Upper lobe of left lung (tissue), 6 donors: ENCODE results near the gene NSMCE1. TPM values are rescaled to one million over a fixed set of nuclear protein-coding genes. Genes with fewer than 3 reads are reported as not detected.

Experiments
- ATAC-seq, 2 donors: fragments of 200-7000 bp; cut with Tn5 transposase; one replicate each; pipeline ENCODE4 v1.9.1; 2022; ENCODE audit warnings: mild to moderate bottlenecking in 2 of 2, moderate library complexity in 2 of 2; ENCODE audit not compliant: low FRiP score in 2 of 2
- DNase-seq, 2 donors: peaks; one replicate each; pipeline ENCODE4 v3.0.0-alpha.2; 2019 to 2020
- H3K27ac ChIP-seq, 4 donors: fragments of 200-600 bp; sonication (generic); one replicate each; pipeline ENCODE4 v1.5.1; 2016 to 2019
- H3K27me3 ChIP-seq, 4 donors: fragments of 200-600 bp; sonication (generic); one replicate each; pipeline ENCODE4 v1.5.1; 2017 to 2019
- H3K36me3 ChIP-seq, 4 donors: fragments of 200-600 bp; sonication (generic); one replicate each; pipeline ENCODE4 v1.5.1; 2016 to 2019
- H3K4me1 ChIP-seq, 4 donors: fragments of 200-600 bp; sonication (generic); one replicate each; pipeline ENCODE4 v1.5.1; 2018 to 2019
- H3K4me3 ChIP-seq, 4 donors: fragments of 200-600 bp; sonication (generic); one replicate each; pipeline ENCODE4 v1.5.1; 2017 to 2019; ENCODE audit warnings: mild to moderate bottlenecking in 2 of 4, moderate library complexity in 1 of 4
- H3K9me3 ChIP-seq, 4 donors: fragments of 200-600 bp; sonication (generic); one replicate each; pipeline ENCODE4 v1.5.1; 2018 to 2019
- EP300 ChIP-seq, 4 donors: sonication (generic); formaldehyde crosslinking; IDR thresholded peaks; one replicate each; pipeline ENCODE4 v1.5.1; 2017; ENCODE audit warnings: antibody characterized with exemption in 4 of 4, control low read depth in 2 of 4
- POLR2A ChIP-seq, 4 donors: fragments of 450-650 bp; IDR thresholded peaks; one replicate each; pipeline ENCODE4 v1.5.1; 2016 to 2017; ENCODE audit warnings: antibody characterized with exemption in 4 of 4, mild to moderate bottlenecking in 2 of 4
- POLR2AphosphoS5 ChIP-seq, 2 donors: sonication (generic); formaldehyde crosslinking; IDR thresholded peaks; one replicate each; pipeline ENCODE4 v1.5.1; 2017; ENCODE audit warnings: antibody characterized with exemption in 2 of 2
- WGBS, 2 donors: methylation state at CpG; one replicate each; pipeline ENCODE4 v1.1.5; 2017 to 2018; 5-methylcytosine and 5-hydroxymethylcytosine counted together
- total RNA-seq, 6 donors: library from RNA; depleted of rRNA in 4 of 6; stranded (reverse); fragments of >200 nt in 4 of 6; gene quantifications; one replicate each; pipeline versions ENCODE4 v1.1.0 to v1.2.1, GENCODE V29; 2016 to 2021
- TF ChIP-seq, protein P1 (sequence below), 6 experiments: fragments of 450-650 bp in 4 of 6; fragments of 200-600 bp in 2 of 6; sonication (generic) in 2 of 6; IDR thresholded peaks; one replicate each; pipeline ENCODE4 v1.5.1; 2016 to 2019; ENCODE audit warnings: antibody characterized with exemption in 6 of 6
- donor health status: DM: no; HTN: no; CAD: no; lungs with moderate emphysema.
- donor health status: DM: no; HTN: yes; CAD: no; lungs with severe emphysema.

NSMCE1 gene
- total RNA-seq, 6 donors from 2014 or later, result 14.7 to 50.6 (median 31.0) TPM

DNA sequence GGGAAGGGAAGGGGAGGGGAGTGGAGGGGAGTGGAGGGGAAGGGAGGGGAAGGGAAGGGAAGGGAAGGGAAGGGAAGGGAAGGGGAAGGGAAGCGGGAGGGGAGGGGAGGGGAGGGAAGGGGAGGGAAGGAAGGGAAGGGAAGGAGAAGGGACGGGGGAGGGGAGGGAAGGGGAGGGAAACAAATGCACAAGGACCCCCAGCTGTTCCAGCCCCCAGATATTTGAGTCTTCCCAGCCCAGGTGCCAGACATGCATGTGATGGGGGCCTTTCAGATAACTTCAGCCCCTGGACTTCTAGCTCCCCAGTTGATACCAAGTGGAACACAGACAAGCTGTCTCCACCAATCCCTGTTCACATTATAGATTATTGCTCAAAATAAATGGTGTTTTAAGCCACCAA lies 79.9 kb downstream of the NSMCE1 start:
- no peaks in the 10 kb centered on the region for H3K9me3 ChIP-seq
- TF ChIP-seq POLR2A (IDR thresholded peaks at IDR 0.05), result no peak
- TF ChIP-seq EP300 (IDR thresholded peaks at IDR 0.05), result no peak
- TF ChIP-seq, protein P1, sequence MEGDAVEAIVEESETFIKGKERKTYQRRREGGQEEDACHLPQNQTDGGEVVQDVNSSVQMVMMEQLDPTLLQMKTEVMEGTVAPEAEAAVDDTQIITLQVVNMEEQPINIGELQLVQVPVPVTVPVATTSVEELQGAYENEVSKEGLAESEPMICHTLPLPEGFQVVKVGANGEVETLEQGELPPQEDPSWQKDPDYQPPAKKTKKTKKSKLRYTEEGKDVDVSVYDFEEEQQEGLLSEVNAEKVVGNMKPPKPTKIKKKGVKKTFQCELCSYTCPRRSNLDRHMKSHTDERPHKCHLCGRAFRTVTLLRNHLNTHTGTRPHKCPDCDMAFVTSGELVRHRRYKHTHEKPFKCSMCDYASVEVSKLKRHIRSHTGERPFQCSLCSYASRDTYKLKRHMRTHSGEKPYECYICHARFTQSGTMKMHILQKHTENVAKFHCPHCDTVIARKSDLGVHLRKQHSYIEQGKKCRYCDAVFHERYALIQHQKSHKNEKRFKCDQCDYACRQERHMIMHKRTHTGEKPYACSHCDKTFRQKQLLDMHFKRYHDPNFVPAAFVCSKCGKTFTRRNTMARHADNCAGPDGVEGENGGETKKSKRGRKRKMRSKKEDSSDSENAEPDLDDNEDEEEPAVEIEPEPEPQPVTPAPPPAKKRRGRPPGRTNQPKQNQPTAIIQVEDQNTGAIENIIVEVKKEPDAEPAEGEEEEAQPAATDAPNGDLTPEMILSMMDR (IDR thresholded peaks at IDR 0.05), result no peak
- TF ChIP-seq POLR2AphosphoS5 (IDR thresholded peaks at IDR 0.05), result no peak
- WGBS, 2 donors, result 57 to 67% methylated on average over 1 to 2 of the region's 2 CpGs
- H3K4me1 ChIP-seq, result peaks cover 0 to 2% (median 0%) of the 10 kb centered on the region in 4 donors
- H3K27me3 ChIP-seq, result no peaks in the 10 kb centered on the region
- no peak overlapping the region for H3K27ac ChIP-seq
- no peak for ATAC-seq
- no peak for DNase-seq
- no peaks in the 10 kb centered on the region for H3K36me3 ChIP-seq
- H3K4me3 ChIP-seq, result no peak overlapping the region

DNA sequence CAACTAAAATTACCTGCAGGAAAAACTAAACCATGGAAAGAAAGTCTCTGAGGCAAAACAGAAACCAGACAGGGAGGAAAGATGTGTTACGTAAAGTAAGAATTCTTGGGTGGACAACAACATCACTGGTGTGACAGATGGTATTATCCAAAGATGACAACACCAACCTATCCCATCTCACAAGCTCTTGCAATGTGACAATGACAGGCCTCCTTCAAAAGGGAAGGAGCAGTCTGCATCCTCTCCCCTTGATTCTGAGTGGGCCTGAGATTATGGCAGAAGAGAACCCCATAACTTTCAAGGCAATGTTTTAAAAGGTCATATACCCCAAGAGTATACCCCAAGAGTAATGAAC lies 82.8 kb downstream of the NSMCE1 start:
- H3K27ac ChIP-seq, result no peak overlapping the region
- no peaks in the 10 kb centered on the region for H3K27me3 ChIP-seq
- H3K4me1 ChIP-seq, result no peaks in the 10 kb centered on the region
- H3K36me3 ChIP-seq, result no peaks in the 10 kb centered on the region
- TF ChIP-seq, protein P1 (IDR thresholded peaks at IDR 0.05), result no peak
- TF ChIP-seq POLR2AphosphoS5 (IDR thresholded peaks at IDR 0.05), result no peak
- H3K9me3 ChIP-seq, result no peaks in the 10 kb centered on the region
- no peak for DNase-seq
- 97 to 100% methylated on average over 1 of the region's 1 CpG for WGBS, 2 donors
- ATAC-seq, result no peak
- H3K4me3 ChIP-seq, result no peak overlapping the region

DNA sequence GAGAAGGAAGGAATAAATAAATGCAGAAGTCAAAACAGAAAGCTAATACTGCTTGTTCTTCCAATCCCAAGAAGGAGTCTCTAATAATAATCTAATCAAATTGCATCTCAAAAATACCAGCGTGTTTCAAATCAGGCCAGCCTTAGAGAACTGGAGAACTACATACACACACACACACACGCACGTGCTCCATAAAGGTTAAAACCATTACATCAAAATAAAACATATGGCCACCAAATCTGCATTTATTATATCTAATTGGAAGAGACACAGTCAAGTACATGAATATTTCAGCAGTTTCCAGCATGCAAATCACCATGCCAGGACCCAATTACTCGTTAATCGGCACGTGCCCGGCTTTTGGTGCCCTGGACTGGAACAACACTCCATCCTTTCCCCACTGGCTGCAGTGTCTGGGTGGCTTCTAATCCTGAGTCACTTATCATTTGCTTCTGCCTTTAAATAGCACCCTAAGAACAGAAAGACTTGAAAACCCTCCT lies 85.6 kb downstream of the NSMCE1 start:
- TF ChIP-seq EP300 (IDR thresholded peaks at IDR 0.05) (no peak), POLR2A (IDR thresholded peaks at IDR 0.05) (no peak), POLR2AphosphoS5 (IDR thresholded peaks at IDR 0.05) (no peak)
- TF ChIP-seq, protein P1 (IDR thresholded peaks at IDR 0.05), result no peak
- no peaks in the 10 kb centered on the region for H3K27me3 ChIP-seq
- no peak overlapping the region for H3K4me3 ChIP-seq
- DNase-seq, result no peak
- H3K4me1 ChIP-seq, result peaks cover 0 to 10% (median 9%) of the 10 kb centered on the region in 4 donors
- H3K36me3 ChIP-seq, result no peaks in the 10 kb centered on the region
- no peak for ATAC-seq
- WGBS, 2 donors, result 75 to 86% methylated on average over 7 of the region's 7 CpGs
- H3K27ac ChIP-seq, result no peak overlapping the region
- no peaks in the 10 kb centered on the region for H3K9me3 ChIP-seq

DNA sequence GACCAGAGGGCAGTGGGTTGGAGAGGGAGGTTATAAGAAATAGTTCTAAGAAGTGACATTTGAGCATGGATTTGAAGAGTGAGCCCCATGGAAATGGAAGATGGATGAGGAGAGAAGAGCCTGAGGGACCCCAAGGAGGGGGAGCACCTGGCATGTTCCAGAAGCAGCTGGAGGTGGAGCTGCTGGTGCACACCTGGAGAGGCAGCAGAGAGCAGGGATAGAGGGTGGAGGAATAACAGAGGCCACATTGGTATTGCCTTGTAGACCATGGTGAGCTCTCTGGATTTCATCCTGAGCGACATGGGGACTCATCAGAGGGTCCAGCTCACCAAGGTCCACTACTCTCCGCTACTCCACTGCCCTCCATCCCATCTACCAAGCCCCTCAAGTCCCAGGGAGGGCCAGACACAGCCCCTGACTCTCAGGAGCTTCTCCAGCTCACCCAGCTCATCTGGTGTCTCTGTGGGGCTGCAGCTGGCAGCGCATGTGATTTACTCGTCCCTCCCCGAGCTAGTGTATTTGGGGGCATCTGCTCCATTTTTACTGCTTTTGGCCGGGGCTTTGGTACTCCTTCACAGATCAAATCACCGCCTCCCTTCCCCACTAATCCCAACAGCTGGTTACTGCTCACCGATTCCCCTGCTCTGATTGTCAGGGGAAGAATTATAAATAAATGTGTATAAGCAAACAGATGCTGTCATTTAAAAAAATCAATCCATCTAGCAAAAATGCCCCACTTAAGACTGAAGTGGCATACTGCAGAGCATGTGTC lies 87.4 kb downstream of the NSMCE1 start:
- Histone ChIP-seq H3K27ac (no peak overlapping the region), H3K36me3 (no peaks in the 10 kb centered on the region), H3K4me1 (peaks cover 0 to 10% (median 9%) of the 10 kb centered on the region in 4 donors), H3K4me3 (no peak overlapping the region), H3K27me3 (no peaks in the 10 kb centered on the region), H3K9me3 (no peaks in the 10 kb centered on the region)
- ATAC-seq (no peak), DNase-seq (no peak)
- TF ChIP-seq POLR2AphosphoS5 (IDR thresholded peaks at IDR 0.05) (no peak), POLR2A (IDR thresholded peaks at IDR 0.05) (no peak), EP300 (IDR thresholded peaks at IDR 0.05) (no peak)
- TF ChIP-seq, protein P1 (IDR thresholded peaks at IDR 0.05), result no peak
- WGBS, 2 donors, result 86 to 92% methylated on average over 7 to 8 of the region's 8 CpGs
